Measurements from ENCODE around the gene GSTO2.

DNA sequence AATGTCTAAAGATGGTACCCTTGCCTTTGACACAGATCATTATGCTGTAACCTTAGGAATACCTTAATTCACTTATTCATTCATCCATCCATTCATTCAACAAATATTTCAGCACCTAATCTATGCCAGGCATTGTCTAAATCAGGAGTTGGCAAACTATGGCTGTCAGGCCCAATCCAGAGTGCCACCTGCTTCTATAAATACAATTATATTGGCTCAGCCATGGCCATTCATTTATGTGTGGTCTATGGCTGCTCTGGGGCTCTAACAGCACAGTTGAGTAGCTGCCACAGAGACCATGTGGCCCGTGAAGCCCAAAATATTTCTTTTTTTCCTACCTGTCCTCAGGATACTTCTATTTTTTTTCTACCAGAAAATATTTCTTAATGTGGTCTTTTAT, 75.2 kb downstream of the GSTO2 start:
- TF ChIP-seq CTCF (IDR thresholded peaks at IDR 0.05) (no peak), POLR2A (IDR thresholded peaks at IDR 0.05) (no peak)

Measured in lower leg skin (tissue), 3 donors.